Measurements from ENCODE around the gene GBA2. TPM values are rescaled to one million over a fixed set of nuclear protein-coding genes. Genes with fewer than 3 reads are reported as not detected.
A peak's percentile ranks its signal among the peaks of the same experiment; 100 is the strongest.

Gene GBA2
- total and polyA plus RNA-seq, 8 donors = 26.5 to 210 (median 56.6) TPM

- Histone ChIP-seq H3K9me3 (no peaks in the 10 kb centered on the region), H3K27me3 (no peaks in the 10 kb centered on the region), H3K27ac (no peak overlapping the region), H3K4me1 (peaks cover 14 to 47% (median 23%) of the 10 kb centered on the region in 4 donors), H3K36me3 (peaks cover 70 to 84% (median 82%) of the 10 kb centered on the region in 4 donors), H3K4me3 (no peak overlapping the region)
- DNase-seq = no peak
- intact Hi-C loops (cut with DNase I; ENCODE audit: low total_unique reads) = no loop called here
- WGBS, 5 donors = 69 to 79% (median 76%) methylated on average over 7 of the region's 7 CpGs
- TF ChIP-seq POLR2AphosphoS5 (IDR thresholded peaks at IDR 0.05) = no peak
These were observed 11.9 kb downstream of the GBA2 start for GRCh38 chr9:35737143-35737542.

- H3K36me3 ChIP-seq = peaks cover 62 to 75% (median 73%) of the 10 kb centered on the region in 4 donors
- peak overlapping the region in 3 of 5 donors; percentile 7 to 40 (median 30) for H3K27ac ChIP-seq
- no peaks in the 10 kb centered on the region for H3K9me3 ChIP-seq
- H3K4me3 ChIP-seq = no peak overlapping the region
- 24 to 54% (median 46%) methylated on average over 4 to 5 of the region's 5 CpGs for WGBS, 5 donors
- H3K27me3 ChIP-seq = no peaks in the 10 kb centered on the region
- peaks cover 14 to 42% (median 26%) of the 10 kb centered on the region in 4 donors for H3K4me1 ChIP-seq
- intact Hi-C loops (cut with DNase I; ENCODE audit: low total_unique reads) = no loop called here
- DNase-seq = peak; percentile 75 to 89
- TF ChIP-seq CTCF (IDR thresholded peaks at IDR 0.05) = peak in 5 of 7 experiments; percentile 57 to 73 (median 70)
- no peak for TF ChIP-seq EP300 (IDR thresholded peaks at IDR 0.05)
These were observed 12.8 kb downstream of the GBA2 start for GRCh38 chr9:35736201-35736633.

GRCh38 chr9:35734096-35734495 is 14.9 kb downstream of the GBA2 start:
- intact Hi-C loops (cut with DNase I; ENCODE audit: low total_unique reads) = no loop called here
- 81 to 94% (median 91%) methylated on average over 3 of the region's 3 CpGs for WGBS, 5 donors

GRCh38 chr9:35732800-35733541 is 16.1 kb downstream of the GBA2 start:
- TF ChIP-seq POLR2A (IDR thresholded peaks at IDR 0.05) (no peak), EP300 (IDR thresholded peaks at IDR 0.05) (no peak), POLR2AphosphoS5 (IDR thresholded peaks at IDR 0.05) (no peak), CTCF (IDR thresholded peaks at IDR 0.05) (no peak)
- Histone ChIP-seq H3K27me3 (no peaks in the 10 kb centered on the region), H3K9me3 (no peaks in the 10 kb centered on the region), H3K36me3 (peaks cover 30 to 42% (median 40%) of the 10 kb centered on the region in 4 donors), H3K4me3 (peak overlapping the region; percentile 53 to 88 (median 77)), H3K4me1 (peaks cover 46 to 74% (median 58%) of the 10 kb centered on the region in 4 donors), H3K27ac (peak overlapping the region; percentile 94 to 100 (median 98))
- peak in 1 of 2 donors; percentile 70 for DNase-seq
- intact Hi-C loops (cut with DNase I; ENCODE audit: low total_unique reads) = no loop called here
- WGBS, 5 donors = 1 to 2% (median 1%) methylated on average over 14 of the region's 14 CpGs

More at GRCh38 chr9:35734096-35734495, 14.9 kb downstream of the GBA2 start:
- H3K9me3 ChIP-seq = no peaks in the 10 kb centered on the region
- no peaks in the 10 kb centered on the region for H3K27me3 ChIP-seq
- peaks cover 41 to 54% (median 51%) of the 10 kb centered on the region in 4 donors for H3K36me3 ChIP-seq
- peak overlapping the region in 4 of 5 donors; percentile 24 to 100 (median 98) for H3K27ac ChIP-seq
- peaks cover 35 to 63% (median 47%) of the 10 kb centered on the region in 4 donors for H3K4me1 ChIP-seq
- DNase-seq = no peak
- no peak for TF ChIP-seq POLR2A (IDR thresholded peaks at IDR 0.05)
- no peak for TF ChIP-seq CTCF (IDR thresholded peaks at IDR 0.05)
- no peak for TF ChIP-seq POLR2AphosphoS5 (IDR thresholded peaks at IDR 0.05)
- no peak for TF ChIP-seq EP300 (IDR thresholded peaks at IDR 0.05)
- no peak overlapping the region for H3K4me3 ChIP-seq
